Suppressor macrophage (primary cell): ENCODE data around the gene OTOP3.

Experiments used
- DNase-seq, 4 experiments: peaks; one replicate each; pipeline ENCODE4 v3.0.0-alpha.2; 2020 to 2022

The OTOP3 gene

GRCh38 chr17:74943808-74944522 lies 8.3 kb downstream of the OTOP3 start:
- DNase-seq, result no peak

GRCh38 chr17:74945543-74945942 lies 9.8 kb downstream of the OTOP3 start:
- no peak for DNase-seq

GRCh38 chr17:74946641-74947040 lies 10.9 kb downstream of the OTOP3 start:
- DNase-seq, result no peak

GRCh38 chr17:74947041-74947754 lies 11.5 kb downstream of the OTOP3 start:
- no peak for DNase-seq

- no peak for DNase-seq
Measured at GRCh38 chr17:74949455-74950115, 13.9 kb downstream of the OTOP3 start.

- DNase-seq, result no peak
Measured at GRCh38 chr17:74950207-74950606, 14.5 kb downstream of the OTOP3 start.

GRCh38 chr17:74951065-74951464 lies 15.4 kb downstream of the OTOP3 start:
- no peak for DNase-seq

GRCh38 chr17:74951680-74952421 lies 16.2 kb downstream of the OTOP3 start:
- DNase-seq, result no peak

- DNase-seq, result no peak
Measured at GRCh38 chr17:74952431-74953133, 16.9 kb downstream of the OTOP3 start.

GRCh38 chr17:74953134-74953687 lies 17.5 kb downstream of the OTOP3 start:
- no peak for DNase-seq

GRCh38 chr17:74954115-74954514 lies 18.4 kb downstream of the OTOP3 start:
- no peak for DNase-seq

GRCh38 chr17:74954665-74955421 lies 19.1 kb downstream of the OTOP3 start:
- peak in 3 of 4 experiments; percentile 24 to 34 (median 25) for DNase-seq

GRCh38 chr17:74956093-74956492 lies 20.4 kb downstream of the OTOP3 start:
- DNase-seq, result no peak

- DNase-seq, result peak; percentile 67 to 89 (median 83)
Measured at GRCh38 chr17:74957935-74958740, 22.4 kb downstream of the OTOP3 start.

- DNase-seq, result peak in 1 of 4 experiments; percentile 30
Measured at GRCh38 chr17:74959826-74960515, 24.3 kb downstream of the OTOP3 start.

GRCh38 chr17:74960570-74961342 lies 25.1 kb downstream of the OTOP3 start:
- peak; percentile 31 to 69 (median 44) for DNase-seq

- DNase-seq, result peak; percentile 88 to 95 (median 93)
Measured at GRCh38 chr17:74961657-74962350, 26.1 kb downstream of the OTOP3 start.
